Sigmoid colon (tissue), 7 donors: ENCODE data around the gene PARD3. TPM values are rescaled to one million over a fixed set of nuclear protein-coding genes. Genes with fewer than 3 reads are reported as not detected.
"Not testable (repeated sequence)": the region's sequence is repeated elsewhere in the genome, so short reads cannot be mapped to it uniquely, and the experiment has no call there.

Experiments
- DNase-seq: peaks from one replicate; pipeline ENCODE4 v3.0.0-alpha.2; 2019
- H3K27ac ChIP-seq, 4 donors: fragments of 200-600 bp; sonication (generic); one replicate each; pipeline ENCODE4 v1.5.1; 2016 to 2019; ENCODE audit warnings: mild to moderate bottlenecking in 1 of 4
- H3K27me3 ChIP-seq, 3 donors: fragments of 200-600 bp; sonication (generic); one replicate each; pipeline ENCODE4 v1.5.1; 2019; ENCODE audit warnings: mild to moderate bottlenecking in 1 of 3
- H3K36me3 ChIP-seq, 4 donors: fragments of 200-600 bp; sonication (generic); one replicate each; pipeline ENCODE4 v1.5.1; 2016 to 2019
- H3K4me1 ChIP-seq, 4 donors: fragments of 200-600 bp; sonication (generic); one replicate each; pipeline ENCODE4 v1.5.1; 2017 to 2019
- H3K4me3 ChIP-seq, 4 donors: fragments of 200-600 bp; sonication (generic); one replicate each; pipeline ENCODE4 v1.5.1; 2017 to 2019; ENCODE audit warnings: mild to moderate bottlenecking in 2 of 4, moderate library complexity in 1 of 4
- H3K9me3 ChIP-seq, 4 donors: fragments of 200-600 bp in 3 of 4; sonication (generic) in 3 of 4; one replicate each; pipeline versions ENCODE4 v1.5.1 to v1.6.1; 2013 to 2019
- CTCF ChIP-seq, 4 experiments: fragments of 450-650 bp in 3 of 4; fragments of 200-600 bp in 1 of 4; IDR thresholded peaks; one replicate each; pipeline ENCODE4 v1.5.1; 2016 to 2019; ENCODE audit warnings: antibody characterized with exemption in 4 of 4, mild to moderate bottlenecking in 3 of 4, moderate library complexity in 2 of 4
- EP300 ChIP-seq, 4 donors: sonication (generic); formaldehyde crosslinking; IDR thresholded peaks; one replicate each; pipeline ENCODE4 v1.6.1; 2017; ENCODE audit warnings: antibody characterized with exemption in 4 of 4
- POLR2A ChIP-seq, 2 donors: fragments of 450-650 bp; IDR thresholded peaks; one replicate each; pipeline ENCODE4 v1.6.1; 2016; ENCODE audit warnings: antibody characterized with exemption in 2 of 2, mild to moderate bottlenecking in 2 of 2, moderate library complexity in 2 of 2
- POLR2AphosphoS5 ChIP-seq, 4 donors: sonication (generic); formaldehyde crosslinking; IDR thresholded peaks; one replicate each; pipeline ENCODE4 v1.6.1; 2017; ENCODE audit warnings: antibody characterized with exemption in 4 of 4
- WGBS, 2 donors: extraction: QIAGEN DNeasy Blood & Tissue Kit; methylation state at CpG; one replicate each; pipeline ENCODE4 v1.1.7; 2013; 5-methylcytosine and 5-hydroxymethylcytosine counted together
- intact Hi-C: fragments of 100-400 bp; cut with DNase I; formaldehyde crosslinking; loops from one replicate; pipeline ENCODE4 v1.15.1; 2023
- polyA plus RNA-seq, 3 donors: library from polyadenylated mRNA; stranded (reverse); fragments of 200-250 nt; gene quantifications; one replicate each; pipeline ENCODE4 v1.2.3, GENCODE V29; 2013
- total RNA-seq, 4 donors: library from RNA; depleted of rRNA; stranded (reverse); fragments of >200 nt; gene quantifications; one replicate each; pipeline ENCODE4 v1.1.0, GENCODE V29; 2016
- donor health status: healthy with polysubstance abuse.
- donor health status: Bipolar disorder and iron deficiency.
- donor health status: healthy.

PARD3 gene
- total and polyA plus RNA-seq, 7 donors: 17.5 to 96.4 (median 75.9) TPM

GRCh38 chr10:34798654-34799053 is 16.4 kb downstream of the PARD3 start:
- WGBS, 2 donors: 92 to 93% methylated on average over 4 of the region's 4 CpGs
- Histone ChIP-seq H3K4me1 (peaks cover 0 to 41% (median 20%) of the 10 kb centered on the region in 4 donors), H3K27ac (no peak overlapping the region), H3K36me3 (no peaks in the 10 kb centered on the region), H3K4me3 (no peak overlapping the region), H3K27me3 (no peaks in the 10 kb centered on the region), H3K9me3 (no peaks in the 10 kb centered on the region)
- intact Hi-C loops: no loop called here
- TF ChIP-seq CTCF (IDR thresholded peaks at IDR 0.05): no peak
- TF ChIP-seq POLR2A (IDR thresholded peaks at IDR 0.05): no peak
- no peak for TF ChIP-seq EP300 (IDR thresholded peaks at IDR 0.05)
- TF ChIP-seq POLR2AphosphoS5 (IDR thresholded peaks at IDR 0.05): no peak
- DNase-seq: no peak

- Histone ChIP-seq H3K4me3 (no peak overlapping the region), H3K9me3 (no peaks in the 10 kb centered on the region), H3K27me3 (no peaks in the 10 kb centered on the region), H3K27ac (no peak overlapping the region), H3K4me1 (peaks cover 0 to 56% (median 34%) of the 10 kb centered on the region in 4 donors), H3K36me3 (no peaks in the 10 kb centered on the region)
- intact Hi-C loops: no loop called here
- TF ChIP-seq CTCF (IDR thresholded peaks at IDR 0.05): no peak
- no peak for DNase-seq
- WGBS, 2 donors: 89 to 95% methylated on average over 6 of the region's 6 CpGs
Observed at GRCh38 chr10:34797155-34797554, 17.9 kb downstream of the PARD3 start.

- peaks cover 0 to 56% (median 33%) of the 10 kb centered on the region in 4 donors for H3K4me1 ChIP-seq
- TF ChIP-seq CTCF (IDR thresholded peaks at IDR 0.05): no peak
- no peak for TF ChIP-seq POLR2AphosphoS5 (IDR thresholded peaks at IDR 0.05)
- TF ChIP-seq POLR2A (IDR thresholded peaks at IDR 0.05): no peak
- TF ChIP-seq EP300 (IDR thresholded peaks at IDR 0.05): no peak
- no peak overlapping the region for H3K4me3 ChIP-seq
- H3K27me3 ChIP-seq: no peaks in the 10 kb centered on the region
- H3K9me3 ChIP-seq: no peaks in the 10 kb centered on the region
- intact Hi-C loops: no loop called here
- no peak overlapping the region for H3K27ac ChIP-seq
- DNase-seq: no peak
- 93 to 95% methylated on average over 1 of the region's 1 CpG for WGBS, 2 donors
- H3K36me3 ChIP-seq: no peaks in the 10 kb centered on the region
Observed at GRCh38 chr10:34796133-34796532, 19.0 kb downstream of the PARD3 start.

GRCh38 chr10:34795334-34795733 is 19.8 kb downstream of the PARD3 start:
- no peaks in the 10 kb centered on the region for H3K36me3 ChIP-seq
- H3K4me3 ChIP-seq: no peak overlapping the region
- 91 to 95% methylated on average over 6 of the region's 6 CpGs for WGBS, 2 donors
- no peaks in the 10 kb centered on the region for H3K27me3 ChIP-seq
- no peak for TF ChIP-seq POLR2A (IDR thresholded peaks at IDR 0.05)
- TF ChIP-seq POLR2AphosphoS5 (IDR thresholded peaks at IDR 0.05): no peak
- no peak for TF ChIP-seq EP300 (IDR thresholded peaks at IDR 0.05)
- no peak for TF ChIP-seq CTCF (IDR thresholded peaks at IDR 0.05)
- no peaks in the 10 kb centered on the region for H3K9me3 ChIP-seq
- no peak overlapping the region for H3K27ac ChIP-seq
- H3K4me1 ChIP-seq: peaks cover 0 to 56% (median 34%) of the 10 kb centered on the region in 4 donors
- intact Hi-C loops: no loop called here
- no peak for DNase-seq

GRCh38 chr10:34794835-34795234 is 20.3 kb downstream of the PARD3 start:
- Histone ChIP-seq H3K9me3 (no peaks in the 10 kb centered on the region), H3K27ac (no peak overlapping the region), H3K4me1 (peaks cover 0 to 57% (median 34%) of the 10 kb centered on the region in 4 donors), H3K36me3 (no peaks in the 10 kb centered on the region), H3K27me3 (no peaks in the 10 kb centered on the region), H3K4me3 (no peak overlapping the region)
- TF ChIP-seq POLR2AphosphoS5 (IDR thresholded peaks at IDR 0.05): no peak
- TF ChIP-seq CTCF (IDR thresholded peaks at IDR 0.05): no peak
- no peak for TF ChIP-seq EP300 (IDR thresholded peaks at IDR 0.05)
- TF ChIP-seq POLR2A (IDR thresholded peaks at IDR 0.05): no peak
- no peak for DNase-seq
- 79 to 89% methylated on average over 4 of the region's 4 CpGs for WGBS, 2 donors
- intact Hi-C loops: no loop called here

- H3K4me3 ChIP-seq, DNase-seq, intact Hi-C loops, H3K27me3 ChIP-seq, H3K36me3 ChIP-seq, H3K9me3 ChIP-seq, H3K27ac ChIP-seq: not testable (repeated sequence)
- WGBS, 2 donors: 81 to 91% methylated on average over 5 of the region's 5 CpGs
- H3K4me1 ChIP-seq: peaks cover 0 to 64% (median 40%) of the 10 kb centered on the region in 4 donors
Observed at GRCh38 chr10:34793581-34793980, 21.5 kb downstream of the PARD3 start.
